Dermis blood vessel endothelial cell (primary cell): Measurements from ENCODE around the gene SNAPIN. TPM values are rescaled to one million over a fixed set of nuclear protein-coding genes. Genes with fewer than 3 reads are reported as not detected.

Source experiments
- DNase-seq: peaks from one replicate; pipeline ENCODE4 v3.0.0; 2010
- total RNA-seq: library from RNA; depleted of rRNA; stranded (reverse); fragments of >200 nt; gene quantifications from 2 replicates; pipeline ENCODE4 v1.2.3, GENCODE V29; 2014

The SNAPIN gene
- 45.6 and 60.8 TPM in 2 replicates for total RNA-seq

- peak; percentile 77 for DNase-seq
Observed at GRCh38 chr1:153658400-153659174, at the start of gene SNAPIN. SNAPIN (plus strand) TSS chr1:153658703; CDS start chr1:153658744, 41 bp downstream.

GRCh38 chr1:153608742-153609584 lies 49.5 kb upstream of the SNAPIN start:
- peak; percentile 99 for DNase-seq

GRCh38 chr1:153609585-153609907 lies 49.0 kb upstream of the SNAPIN start:
- DNase-seq: no peak

GRCh38 chr1:153610334-153610733 lies 48.2 kb upstream of the SNAPIN start:
- DNase-seq: peak; percentile 60

- DNase-seq: no peak
Observed at GRCh38 chr1:153610811-153611301, 47.6 kb upstream of the SNAPIN start.

GRCh38 chr1:153611356-153611755 lies 47.1 kb upstream of the SNAPIN start:
- DNase-seq: no peak

GRCh38 chr1:153612111-153612754 lies 46.3 kb upstream of the SNAPIN start:
- no peak for DNase-seq

GRCh38 chr1:153612755-153613331 lies 45.7 kb upstream of the SNAPIN start, which contains the start of gene S100A16:
S100A16 (minus strand) TSS chr1:153613137; CDS start chr1:153608151, 4,986 bp downstream.
- no peak for DNase-seq

GRCh38 chr1:153613406-153613805 lies 45.1 kb upstream of the SNAPIN start:
- DNase-seq: no peak

GRCh38 chr1:153614189-153614900 lies 44.2 kb upstream of the SNAPIN start:
- no peak for DNase-seq

- no peak for DNase-seq
Observed at GRCh38 chr1:153614906-153615305, 43.6 kb upstream of the SNAPIN start.

GRCh38 chr1:153615406-153615805 lies 43.1 kb upstream of the SNAPIN start:
- no peak for DNase-seq

- no peak for DNase-seq
Observed at GRCh38 chr1:153616144-153616916, 42.2 kb upstream of the SNAPIN start, which contains the start of gene S100A14. S100A14 (minus strand) TSS chr1:153616325; CDS start chr1:153615858, 467 bp downstream.

- no peak for DNase-seq
Observed at GRCh38 chr1:153616917-153617311, 41.6 kb upstream of the SNAPIN start.

GRCh38 chr1:153617663-153618062 lies 40.8 kb upstream of the SNAPIN start:
- no peak for DNase-seq

GRCh38 chr1:153619171-153619570 lies 39.3 kb upstream of the SNAPIN start:
- no peak for DNase-seq

- DNase-seq: no peak
Observed at GRCh38 chr1:153623101-153623500, 35.4 kb upstream of the SNAPIN start.

GRCh38 chr1:153624965-153625611 lies 33.4 kb upstream of the SNAPIN start:
- no peak for DNase-seq

GRCh38 chr1:153626477-153626903 lies 32.0 kb upstream of the SNAPIN start:
- no peak for DNase-seq
